PC-3 (cell line): ENCODE measurements around the gene AGPAT3. TPM values are rescaled to one million over a fixed set of nuclear protein-coding genes. Genes with fewer than 3 reads are reported as not detected.

Source experiments
- ATAC-seq: fragments of 200-7000 bp; cut with Tn5 transposase; 2 replicates; pipeline ENCODE4 v1.9.1; 2020; ENCODE audit warnings: mild to moderate bottlenecking, moderate library complexity
- BruUV-seq: library from RNA; stranded (reverse); fragments of 400-500 nt; replicated peaks from 2 replicates; lab custom pipeline; 2021; lab: Mats Ljungman, UMichigan
- CTCF ChIA-PET: fragments of 300-600 bp; sonication (Branson Sonifier 250); formaldehyde crosslinking; loops from one replicate; lab custom pipeline; 2022; ENCODE audit warnings: antibody characterized with exemption; lab: Charles Lee
- POLR2A ChIA-PET: fragments of 300-600 bp; sonication (Branson Sonifier 250); formaldehyde crosslinking; loops from one replicate; lab custom pipeline; 2022; ENCODE audit warnings: antibody characterized with exemption; ENCODE audit not compliant: unreplicated experiment; lab: Charles Lee
- DNase-seq: peaks from one replicate; pipeline ENCODE4 v3.0.0-alpha.2; 2015
- H2AFZ ChIP-seq: fragments of 300-600 bp; sonication (generic); 2 replicates; pipeline ENCODE4 v1.6.0; 2016; ENCODE audit warnings: antibody characterized with exemption, low read length
- H3F3A ChIP-seq: fragments of 300-600 bp; sonication (generic); one replicate; pipeline ENCODE4 v1.6.0; 2017; ENCODE audit warnings: antibody characterized with exemption, low read length, control low read depth, mild to moderate bottlenecking; ENCODE audit not compliant: unreplicated experiment
- H3K27ac ChIP-seq: fragments of 300-600 bp; sonication (generic); 2 replicates; pipeline ENCODE4 v1.5.1; 2016; ENCODE audit warnings: mild to moderate bottlenecking, low read length
- H3K27me3 ChIP-seq: fragments of 300-600 bp; sonication (generic); 2 replicates; pipeline ENCODE4 v1.6.1; 2016; ENCODE audit warnings: low read length, mixed read lengths
- H3K36me3 ChIP-seq: fragments of 300-600 bp; sonication (generic); 2 replicates; pipeline ENCODE4 v1.6.1; 2016; ENCODE audit warnings: low read depth, mixed run types, low read length, mixed read lengths
- H3K4me1 ChIP-seq: fragments of 300-600 bp; sonication (generic); 2 replicates; pipeline ENCODE4 v1.5.1; 2016; ENCODE audit warnings: low read length; ENCODE audit not compliant: insufficient read depth
- H3K4me2 ChIP-seq: fragments of 300-600 bp; sonication (generic); 2 replicates; pipeline ENCODE4 v1.6.0; 2016; ENCODE audit warnings: low read length
- H3K4me3 ChIP-seq: fragments of 300-600 bp; sonication (generic); 2 replicates; pipeline ENCODE4 v1.5.1; 2016; ENCODE audit warnings: mild to moderate bottlenecking, low read length, mixed read lengths
- H3K79me2 ChIP-seq: fragments of 300-600 bp; sonication (generic); 2 replicates; pipeline ENCODE4 v1.6.1; 2017; ENCODE audit warnings: low read length, mixed read lengths
- H3K9ac ChIP-seq: fragments of 300-600 bp; sonication (generic); 2 replicates; pipeline ENCODE4 v1.6.0; 2016; ENCODE audit warnings: mild to moderate bottlenecking, low read length
- H3K9me2 ChIP-seq: fragments of 300-600 bp; sonication (generic); replicated peaks from 2 replicates; pipeline ENCODE4 v1.6.1; 2016; ENCODE audit warnings: mixed run types, low read length, mixed read lengths
- H3K9me3 ChIP-seq: fragments of 300-600 bp; sonication (generic); 2 replicates; pipeline ENCODE4 v1.6.1; 2016; ENCODE audit warnings: low read length, mixed read lengths
- H4K20me1 ChIP-seq: fragments of 300-600 bp; sonication (generic); 2 replicates; pipeline ENCODE4 v1.6.1; 2016; ENCODE audit warnings: low read length, mixed read lengths
- CTCF ChIP-seq: fragments of 300-600 bp; sonication (generic); conservative IDR thresholded peaks from 2 replicates; pipeline ENCODE4 v1.5.1; 2017; ENCODE audit warnings: antibody characterized with exemption, low read depth, mild to moderate bottlenecking, low read length
- EZH2 ChIP-seq: fragments of 300-600 bp; sonication (generic); IDR thresholded peaks from one replicate; pipeline ENCODE4 v1.6.1; 2017; ENCODE audit warnings: antibody characterized with exemption, mild to moderate bottlenecking, low read length; ENCODE audit not compliant: unreplicated experiment
- EZH2phosphoT487 ChIP-seq: fragments of 300-600 bp; sonication (generic); IDR thresholded peaks from 2 replicates; pipeline ENCODE4 v1.6.1; 2018; ENCODE audit warnings: mild to moderate bottlenecking, antibody characterized with exemption, low read length, borderline replicate concordance
- intact Hi-C: fragments of 100-400 bp; cut with micrococcal nuclease; formaldehyde crosslinking; loops from 2 replicates; pipeline ENCODE4 v1.9.0; 2023
- total RNA-seq: library from RNA; depleted of rRNA; stranded (reverse); fragments of >200 nt; gene quantifications from 2 replicates; pipeline ENCODE4 v1.2.3, GENCODE V29; 2014

The AGPAT3 gene
- total RNA-seq, 1 experiment from 2014 or later, result 76.1 TPM

GRCh38 chr21:43926196-43926595 lies 61.2 kb downstream of the AGPAT3 start:
- ChIA-PET CTCF (no interaction called here), POLR2A (no interaction called here)
- Histone ChIP-seq H3F3A (no peaks in the 10 kb centered on the region), H3K4me3 (no peak overlapping the region), H3K4me2 (no peak overlapping the region), H3K27me3 (no peaks in the 10 kb centered on the region), H2AFZ (no peak overlapping the region), H4K20me1 (no peaks in the 10 kb centered on the region), H3K4me1 (no peaks in the 10 kb centered on the region), H3K9me3 (no peaks in the 10 kb centered on the region), H3K9me2 (no peaks in the 10 kb centered on the region), H3K27ac (no peak overlapping the region), H3K9ac (no peak overlapping the region), H3K36me3 (no peaks in the 10 kb centered on the region), H3K79me2 (peaks cover 7% of the 10 kb centered on the region; the same call in 1 of the 2 replicates)
- no peak for DNase-seq
- no peak for TF ChIP-seq CTCF
- TF ChIP-seq EZH2phosphoT487, result no peak
- TF ChIP-seq EZH2, result no peak
- ATAC-seq, result no peak
- intact Hi-C loops, result no loop called here
- no TSS peak for BruUV-seq

DNA sequence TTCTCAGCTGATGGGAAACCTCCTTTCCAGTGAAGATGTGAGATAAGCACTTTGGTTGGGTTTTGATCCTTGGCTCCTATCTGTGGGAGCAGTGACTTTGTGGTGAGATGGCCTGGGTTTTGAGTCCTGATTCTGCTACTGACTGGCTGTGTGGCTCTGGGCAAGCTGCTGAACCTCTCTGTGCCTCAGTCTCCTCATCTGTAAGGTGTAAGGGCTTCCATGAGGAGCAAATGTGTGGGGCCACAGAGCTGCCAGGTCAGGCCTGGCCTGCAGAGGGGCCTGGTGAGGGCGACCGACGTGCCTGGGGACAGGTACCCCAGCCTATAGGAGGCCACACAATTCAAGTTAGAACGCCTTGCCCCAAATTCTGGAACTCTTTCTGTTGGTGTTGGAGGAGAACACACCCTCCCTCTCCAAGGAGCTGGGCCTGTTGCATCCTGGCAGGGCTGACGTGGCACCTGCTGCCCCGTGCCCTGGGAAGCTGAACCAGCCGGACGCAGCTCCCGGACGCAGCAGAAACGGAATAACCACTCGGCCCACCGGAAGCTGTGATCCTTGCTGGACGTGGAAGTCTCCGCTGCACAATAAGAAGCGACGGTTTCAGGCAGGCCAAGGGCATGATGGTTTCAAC lies 62.7 kb downstream of the AGPAT3 start:
- POLR2A ChIA-PET, result no interaction called here
- Histone ChIP-seq H3K4me3 (no peak overlapping the region), H4K20me1 (no peaks in the 10 kb centered on the region)

More for the DNA sequence above, 62.7 kb downstream of the AGPAT3 start:
- no peaks in the 10 kb centered on the region for H3K9me2 ChIP-seq
- H3K27me3 ChIP-seq, result no peaks in the 10 kb centered on the region
- no peak for ATAC-seq
- no TSS peak for BruUV-seq
- intact Hi-C loops, result no loop called here
- H3K4me1 ChIP-seq, result no peaks in the 10 kb centered on the region
- H3F3A ChIP-seq, result no peaks in the 10 kb centered on the region
- CTCF ChIA-PET, result no interaction called here
- H3K79me2 ChIP-seq, result no peaks in the 10 kb centered on the region
- no peak overlapping the region for H3K27ac ChIP-seq
- DNase-seq, result no peak
- no peaks in the 10 kb centered on the region for H3K9me3 ChIP-seq
- no peaks in the 10 kb centered on the region; the same call in none of the 2 replicates for H3K36me3 ChIP-seq
- no peak overlapping the region for H3K4me2 ChIP-seq
- H2AFZ ChIP-seq, result no peak overlapping the region
- H3K9ac ChIP-seq, result no peak overlapping the region
- TF ChIP-seq EZH2 (no peak), CTCF (no peak), EZH2phosphoT487 (no peak)
